Measurements from ENCODE around the gene PTP4A1.

The PTP4A1 gene

DNA sequence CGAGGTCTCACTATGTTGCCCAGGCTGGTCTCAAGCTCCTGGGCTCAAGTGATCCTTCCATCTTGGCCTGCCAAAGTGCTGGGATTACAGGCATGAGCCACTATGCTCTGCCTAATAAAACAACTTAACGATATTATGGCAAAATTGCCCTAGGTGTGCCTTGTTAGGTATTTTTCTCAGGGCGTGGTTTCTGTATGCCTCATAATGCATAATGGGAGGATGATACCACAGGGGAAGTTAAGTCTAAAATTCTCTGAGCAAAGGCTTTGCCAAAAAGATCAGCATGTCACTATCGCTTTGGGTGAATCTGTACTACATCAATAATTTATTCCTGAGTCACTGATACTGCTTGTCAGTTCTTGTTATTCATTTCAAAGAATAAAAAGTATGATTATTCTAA is 15.9 kb upstream of the PTP4A1 start:
- DNase-seq (ENCODE audit: low read depth): no peak

DNA sequence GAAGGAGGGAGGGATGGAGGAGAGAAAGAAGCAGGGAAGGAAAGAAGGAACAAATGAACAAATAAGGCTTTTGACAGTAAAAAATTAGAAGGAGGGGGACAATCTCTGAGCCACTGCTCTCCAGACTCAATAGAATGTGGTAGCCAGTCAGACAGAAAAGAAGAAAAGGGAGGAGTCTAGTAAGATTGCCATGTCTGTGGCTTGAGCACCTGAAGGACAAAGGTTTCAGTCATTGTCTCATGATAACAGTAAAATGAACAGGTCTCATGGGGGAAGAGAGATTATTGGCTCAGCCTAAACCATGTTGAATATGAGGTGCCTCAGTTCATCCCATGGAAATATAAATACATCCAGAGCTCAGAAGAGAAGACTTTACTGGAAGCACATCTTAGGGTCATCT is 14.0 kb upstream of the PTP4A1 start:
- DNase-seq (ENCODE audit: low read depth): no peak

DNA sequence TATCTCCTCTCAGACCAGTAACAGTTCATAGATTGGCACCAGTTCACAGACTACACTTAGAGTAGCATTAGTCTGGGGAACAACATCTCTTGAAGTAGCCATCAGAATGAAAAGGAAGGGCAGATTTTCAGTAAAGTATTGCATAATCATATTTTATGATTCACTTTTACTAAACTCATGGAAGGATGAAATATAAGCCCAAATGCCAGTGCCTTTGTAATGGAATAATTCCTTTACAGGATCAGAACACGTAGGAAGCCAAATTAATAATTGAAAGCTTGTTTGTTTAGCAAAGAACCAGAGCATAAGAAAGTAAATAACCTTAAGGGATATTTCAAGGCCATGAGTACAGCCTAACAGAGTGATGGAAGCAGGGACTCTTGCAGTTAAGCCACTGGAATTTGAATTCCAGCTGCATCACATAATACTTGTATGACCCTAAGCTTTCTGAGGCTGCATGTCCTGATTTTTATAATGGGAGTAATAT is 11.4 kb upstream of the PTP4A1 start:
- no peak for DNase-seq (ENCODE audit: low read depth)

DNA sequence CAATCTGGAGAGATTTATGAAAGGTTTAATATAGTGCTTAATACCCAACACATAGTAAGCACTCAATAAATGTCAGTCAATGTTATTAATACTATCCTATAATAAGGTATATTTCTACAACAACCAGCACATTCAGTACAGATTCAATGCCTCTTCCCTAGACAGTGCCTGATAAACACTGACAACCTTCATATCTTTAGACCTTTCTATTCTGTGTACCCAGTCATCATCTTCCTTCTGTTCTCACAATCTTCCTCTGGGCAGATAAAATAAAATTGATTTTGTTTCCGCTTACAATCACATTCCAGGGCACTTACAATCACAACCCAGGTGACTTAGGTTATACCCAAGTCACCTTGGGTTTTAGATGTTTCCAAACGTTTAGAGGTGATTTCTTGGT is 11.0 kb upstream of the PTP4A1 start:
- no peak for DNase-seq (ENCODE audit: low read depth)

DNA sequence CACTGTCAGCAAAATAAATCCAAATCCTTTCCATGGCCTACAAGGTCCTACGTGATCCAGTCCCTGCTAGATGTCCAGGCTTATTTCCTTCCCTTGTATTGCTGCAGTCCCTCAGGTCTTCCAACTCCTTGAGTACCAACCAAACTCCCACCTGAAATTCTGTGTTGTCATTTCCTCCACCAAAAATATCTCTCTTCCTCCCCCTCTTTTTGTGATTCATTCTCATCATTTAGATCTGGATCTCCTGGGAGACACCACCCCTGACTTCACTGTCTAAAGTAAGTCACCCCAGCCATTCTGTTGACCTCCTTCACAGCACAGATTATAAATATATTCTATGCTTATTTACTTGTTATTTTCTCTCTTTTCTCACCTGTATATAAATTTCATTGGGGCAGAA is 9.0 kb upstream of the PTP4A1 start:
- no peak for DNase-seq (ENCODE audit: low read depth)

DNA sequence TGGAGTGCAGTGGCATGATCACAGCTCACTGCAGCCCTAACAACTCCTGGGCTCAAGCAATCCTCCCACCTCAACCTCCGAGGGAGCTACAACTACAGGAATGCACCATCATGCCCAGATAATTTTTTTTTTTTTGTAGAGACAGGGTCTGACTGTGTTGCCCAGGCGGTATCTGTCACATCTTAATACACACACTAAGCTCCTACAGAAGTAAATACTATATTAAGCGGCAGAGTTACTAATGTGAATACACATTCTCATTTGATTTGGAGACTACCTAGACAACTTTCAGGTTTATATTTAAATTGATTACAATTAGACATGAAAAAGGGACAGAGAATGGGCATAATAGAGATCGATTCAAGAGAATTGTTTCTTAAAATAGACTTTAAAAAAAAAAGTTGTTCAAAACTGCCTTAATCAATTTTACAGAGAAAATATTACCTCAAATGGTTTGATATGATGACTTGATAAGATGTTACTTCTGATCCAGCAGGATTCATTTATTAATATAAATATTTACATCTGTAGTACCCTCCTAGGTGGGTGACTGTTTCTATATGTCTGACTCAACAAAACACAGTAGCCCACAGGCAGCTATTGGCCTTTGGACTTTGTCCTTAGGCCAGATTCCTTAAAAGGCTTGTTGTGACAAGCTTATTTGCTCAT is 7.1 kb upstream of the PTP4A1 start:
- DNase-seq (ENCODE audit: low read depth): no peak

DNA sequence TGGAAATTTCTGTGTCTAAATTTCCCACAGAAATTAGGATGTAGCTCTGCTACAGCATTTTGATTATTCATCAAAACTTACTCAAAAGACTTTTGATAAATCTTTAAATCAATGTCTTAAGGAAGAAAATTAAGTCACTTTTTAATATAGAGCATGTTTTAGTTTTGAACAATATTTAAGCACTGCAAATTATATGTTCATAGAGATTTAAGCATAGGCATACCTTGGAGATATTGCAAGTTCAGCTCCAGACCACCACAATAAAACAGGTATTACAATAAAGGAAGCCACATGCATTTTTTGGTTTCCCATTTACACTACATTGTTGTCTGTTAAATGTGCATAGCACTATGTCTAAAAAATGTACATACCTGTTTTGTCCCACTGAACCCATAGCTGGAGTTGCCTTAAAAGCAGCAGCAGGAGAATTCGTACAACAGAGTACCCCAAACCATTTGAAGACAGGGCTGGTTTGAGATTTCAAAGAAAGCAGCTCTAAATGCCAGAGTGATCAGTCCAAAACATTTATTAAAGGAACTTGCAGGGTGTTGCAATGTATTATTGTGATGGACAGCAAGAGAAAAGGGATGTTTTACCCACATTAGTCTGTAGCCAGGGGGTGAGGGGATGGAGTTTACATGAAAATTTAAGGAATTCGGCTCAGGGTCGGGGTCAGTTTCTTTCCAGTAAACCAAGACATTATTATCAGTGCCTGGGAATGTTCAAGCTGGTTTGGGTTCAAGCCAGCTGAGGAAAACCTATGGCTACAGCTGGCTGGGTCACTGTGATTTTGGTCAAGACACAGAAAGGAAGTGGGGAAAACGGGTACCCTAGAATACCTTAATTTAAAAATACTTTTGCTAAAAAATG is 6.3 kb upstream of the PTP4A1 start:
- no peak for DNase-seq (ENCODE audit: low read depth)

DNA sequence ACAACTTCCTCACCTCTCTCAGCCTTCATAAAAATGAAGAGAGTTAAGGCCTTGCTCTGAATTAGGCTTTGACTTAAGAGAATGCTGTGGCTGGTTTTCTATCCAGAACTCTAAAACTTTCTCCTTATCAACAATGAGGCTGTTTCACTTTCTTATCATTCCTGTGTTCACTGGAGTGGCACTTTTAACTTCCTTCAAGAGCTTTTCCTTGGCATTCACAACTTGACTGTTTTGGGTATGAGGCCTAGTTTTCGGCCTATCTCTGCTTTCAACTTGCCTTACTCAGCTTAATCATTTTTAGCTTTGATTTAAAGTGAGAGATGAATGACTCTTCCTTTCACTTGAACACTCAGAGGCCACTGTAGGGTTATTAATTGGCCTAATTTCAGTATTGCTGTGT is 4.3 kb upstream of the PTP4A1 start:
- DNase-seq (ENCODE audit: low read depth): no peak

DNA sequence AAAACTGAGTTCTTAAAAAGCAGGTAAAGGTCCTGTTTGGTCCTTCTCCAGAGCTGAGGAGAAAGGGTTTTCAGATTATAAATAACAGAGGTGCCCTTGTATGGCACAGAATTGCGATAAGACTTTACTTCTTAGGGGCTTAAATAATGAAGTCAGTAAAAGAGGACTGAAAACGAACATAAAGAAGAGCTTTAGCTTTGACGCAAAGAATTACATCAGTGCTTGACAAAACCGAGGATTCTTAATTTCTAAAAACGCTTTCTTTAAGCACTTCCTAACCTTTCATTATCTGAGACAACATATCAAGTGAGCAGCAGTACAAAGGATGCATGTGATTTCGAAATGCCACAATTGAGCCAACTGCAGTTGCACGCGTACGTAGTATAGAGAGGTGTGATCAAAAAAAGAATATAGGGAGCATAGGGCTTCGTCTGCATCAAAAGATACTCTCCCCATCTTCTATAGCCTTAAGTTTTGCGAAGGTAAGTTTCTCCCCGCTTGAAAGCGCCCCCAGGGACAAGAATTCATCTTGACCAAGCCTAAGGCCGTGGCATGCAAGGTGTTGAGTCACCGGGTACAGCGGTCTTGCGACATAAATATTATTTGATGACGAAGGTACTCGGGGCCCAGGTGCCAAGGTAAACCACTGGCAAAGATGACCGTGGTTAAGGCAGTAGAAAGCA is 778 bp upstream of the PTP4A1 start:
- no peak for DNase-seq (ENCODE audit: low read depth)

DNA sequence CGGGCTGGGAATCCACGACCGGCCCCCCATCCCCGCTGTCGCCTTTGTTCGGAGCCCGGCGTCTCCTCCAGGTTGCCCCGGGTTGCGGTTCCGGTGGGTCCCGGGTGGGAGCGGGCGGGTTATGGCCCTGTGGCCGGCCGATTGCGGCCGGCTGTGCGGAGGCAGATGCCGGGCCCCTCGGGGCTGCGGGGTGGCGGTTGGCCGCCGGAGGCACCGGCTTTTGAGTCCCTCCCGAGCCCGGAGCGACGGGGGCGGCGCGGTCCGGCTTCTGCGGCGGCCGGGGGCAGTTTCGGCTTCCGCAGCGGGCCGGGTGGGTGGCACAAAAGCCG is 431 bp downstream of the PTP4A1 start:
- no peak for DNase-seq (ENCODE audit: low read depth)

DNA sequence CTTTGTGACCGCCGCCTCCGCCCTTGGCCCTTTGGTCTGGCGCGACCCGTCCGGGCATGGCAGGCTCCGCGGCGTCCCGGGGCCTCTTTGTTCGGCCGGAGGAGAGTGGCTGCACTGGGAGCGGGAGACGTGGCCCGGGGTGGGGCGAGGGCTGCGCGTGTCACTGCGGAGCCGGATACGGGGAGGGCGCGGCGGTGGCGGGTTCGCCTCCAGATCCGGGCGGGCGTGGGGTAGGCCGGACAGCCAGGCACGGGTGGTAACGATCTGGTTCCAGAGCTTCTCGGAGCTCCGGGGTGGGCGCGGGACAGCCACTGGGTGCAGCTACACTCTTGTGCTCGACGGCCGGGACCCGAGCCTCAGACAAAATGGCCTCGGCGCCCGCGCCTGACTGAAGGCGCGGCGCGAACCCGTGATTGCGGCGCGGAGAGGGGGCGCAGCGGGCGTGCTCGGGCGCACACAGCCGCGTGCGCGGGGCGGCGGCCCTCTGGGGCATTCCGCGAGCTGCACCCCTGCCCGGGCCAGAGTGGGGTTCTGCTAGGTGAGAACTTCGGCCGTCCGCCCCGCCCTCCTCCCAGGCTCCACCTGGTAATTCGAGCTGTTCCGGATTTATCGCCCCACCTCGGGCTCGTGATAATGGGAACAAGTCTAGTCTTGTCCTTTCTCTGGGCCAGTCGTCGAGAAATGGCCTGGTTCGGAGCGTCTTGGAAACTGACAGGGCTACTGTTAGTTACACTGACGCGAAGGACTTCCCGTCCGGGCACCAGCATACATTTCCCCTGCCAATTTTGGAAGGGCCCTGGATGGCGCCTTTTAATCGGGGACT is 1.0 kb downstream of the PTP4A1 start:
- DNase-seq (ENCODE audit: low read depth): peak; percentile 44

DNA sequence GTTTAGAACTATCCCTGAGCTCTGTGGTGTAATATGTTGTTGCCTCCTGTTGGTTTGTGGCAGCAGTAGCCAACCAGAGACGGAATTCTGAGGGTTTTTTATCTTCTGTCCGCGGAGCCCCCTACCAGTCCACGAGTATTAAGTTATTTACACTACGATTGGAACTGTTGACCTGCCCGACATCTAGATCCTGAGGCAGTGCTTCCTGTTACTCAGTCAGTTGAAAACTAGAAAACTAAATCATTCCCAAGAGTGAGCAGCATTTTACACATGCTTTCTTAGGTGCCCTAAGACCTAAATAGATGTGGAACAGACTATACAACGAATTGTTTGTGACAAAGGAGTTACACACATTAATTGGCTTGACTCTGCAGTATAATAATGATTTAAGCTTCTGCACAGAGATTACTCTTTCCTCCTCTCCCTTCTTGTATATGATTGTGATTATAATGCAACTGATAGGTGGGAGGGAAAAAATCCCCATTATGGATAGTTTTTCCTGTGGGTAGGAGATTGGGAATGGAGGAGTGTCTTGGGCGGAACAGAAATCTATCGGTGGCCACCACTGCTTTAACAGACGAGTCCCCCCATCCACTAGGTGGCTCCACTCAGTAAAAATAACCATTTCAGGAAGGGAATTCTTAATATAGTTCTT is 1.7 kb downstream of the PTP4A1 start:
- DNase-seq (ENCODE audit: low read depth): peak; percentile 32

DNA sequence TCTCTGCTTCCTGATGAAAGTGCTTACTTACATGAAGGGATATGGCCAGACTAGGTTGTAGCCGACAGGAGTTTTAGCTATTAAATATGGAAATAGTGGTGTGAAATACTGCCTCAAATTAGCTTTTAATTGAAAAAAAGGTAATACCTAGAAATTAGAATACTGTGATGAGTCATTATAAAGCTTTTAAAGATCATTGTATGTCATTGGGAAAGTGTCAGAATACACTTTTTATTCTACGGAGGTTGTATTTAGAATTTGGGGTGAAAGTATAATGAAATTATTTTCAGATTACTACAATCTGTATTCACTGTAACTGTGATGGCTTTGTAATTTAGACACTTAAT is 2.2 kb downstream of the PTP4A1 start:
- DNase-seq (ENCODE audit: low read depth): no peak

DNA sequence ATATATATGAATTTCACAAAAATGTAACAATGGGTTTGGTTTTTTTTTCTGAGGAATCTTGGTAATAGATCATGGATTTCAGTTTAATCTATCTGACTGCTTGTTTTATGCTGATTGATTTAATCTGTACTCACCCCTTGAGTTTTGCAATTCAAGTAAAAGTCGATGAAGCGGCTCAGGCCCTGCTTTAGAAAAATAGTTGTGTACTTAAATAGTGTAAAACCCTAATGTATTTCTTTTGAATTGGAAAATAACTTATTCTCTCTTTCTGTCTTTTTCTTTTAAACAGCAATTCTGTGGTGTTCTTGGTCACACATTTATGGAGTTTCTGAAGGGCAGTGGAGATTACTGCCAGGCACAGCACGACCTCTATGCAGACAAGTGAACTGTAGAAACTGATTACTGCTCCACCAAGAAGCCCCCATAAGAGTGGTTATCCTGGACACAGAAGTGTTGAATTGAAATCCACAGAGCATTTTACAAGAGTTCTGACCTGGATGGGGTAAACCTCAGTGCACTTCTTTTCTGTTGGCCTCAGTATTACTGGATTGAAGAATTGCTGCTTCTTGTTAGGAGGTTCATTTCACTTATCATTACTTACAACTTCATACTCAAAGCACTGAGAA is 4.0 kb downstream of the PTP4A1 start:
- no peak for DNase-seq (ENCODE audit: low read depth)

DNA sequence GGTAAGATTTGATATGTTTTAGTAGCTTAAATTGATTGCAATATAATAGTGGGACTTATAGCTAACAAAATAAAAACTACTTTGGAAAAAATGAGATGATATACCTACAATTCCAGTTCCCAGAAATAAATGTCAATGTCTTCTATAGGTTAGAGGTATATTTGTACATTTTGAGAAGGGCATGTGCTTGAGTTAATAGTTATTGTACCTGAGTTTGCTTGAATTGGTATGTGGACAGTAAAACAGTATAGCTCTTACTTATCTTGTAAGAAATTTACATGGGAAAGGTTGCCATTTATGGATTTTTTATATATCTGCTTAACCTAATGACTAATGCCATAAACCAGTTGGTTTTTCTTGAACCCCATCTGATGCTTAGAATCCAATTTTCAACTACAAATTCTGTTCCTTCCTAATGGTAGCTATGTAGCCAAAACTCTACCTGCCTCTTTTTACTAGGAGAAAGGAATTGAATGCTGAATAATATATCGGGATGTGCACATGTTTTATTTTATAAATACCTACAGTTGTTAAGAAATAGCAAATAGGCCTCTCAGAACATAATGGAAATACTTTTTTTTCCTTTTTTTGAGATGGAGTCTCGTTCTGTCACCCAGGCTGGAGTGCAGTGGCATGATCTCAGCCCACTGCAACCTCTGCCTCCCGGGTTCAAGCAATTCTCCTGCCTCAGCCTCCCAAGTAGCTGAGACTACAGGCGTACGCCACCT is 4.9 kb downstream of the PTP4A1 start:
- no peak for DNase-seq (ENCODE audit: low read depth)

DNA sequence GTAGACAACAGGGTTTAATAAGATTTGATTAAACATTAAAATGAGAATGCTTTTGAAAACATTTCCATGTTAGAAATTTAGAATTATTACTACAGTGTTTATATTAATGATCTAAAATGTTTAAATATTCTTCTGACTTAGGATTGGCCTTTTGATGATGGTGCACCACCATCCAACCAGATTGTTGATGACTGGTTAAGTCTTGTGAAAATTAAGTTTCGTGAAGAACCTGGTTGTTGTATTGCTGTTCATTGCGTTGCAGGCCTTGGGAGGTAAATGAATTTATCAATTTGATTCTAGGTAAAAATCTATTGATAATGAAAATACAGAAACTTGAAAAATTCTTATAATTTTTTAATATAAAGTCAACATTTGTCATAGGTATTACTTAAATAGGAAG is 6.5 kb downstream of the PTP4A1 start:
- DNase-seq (ENCODE audit: low read depth): no peak

DNA sequence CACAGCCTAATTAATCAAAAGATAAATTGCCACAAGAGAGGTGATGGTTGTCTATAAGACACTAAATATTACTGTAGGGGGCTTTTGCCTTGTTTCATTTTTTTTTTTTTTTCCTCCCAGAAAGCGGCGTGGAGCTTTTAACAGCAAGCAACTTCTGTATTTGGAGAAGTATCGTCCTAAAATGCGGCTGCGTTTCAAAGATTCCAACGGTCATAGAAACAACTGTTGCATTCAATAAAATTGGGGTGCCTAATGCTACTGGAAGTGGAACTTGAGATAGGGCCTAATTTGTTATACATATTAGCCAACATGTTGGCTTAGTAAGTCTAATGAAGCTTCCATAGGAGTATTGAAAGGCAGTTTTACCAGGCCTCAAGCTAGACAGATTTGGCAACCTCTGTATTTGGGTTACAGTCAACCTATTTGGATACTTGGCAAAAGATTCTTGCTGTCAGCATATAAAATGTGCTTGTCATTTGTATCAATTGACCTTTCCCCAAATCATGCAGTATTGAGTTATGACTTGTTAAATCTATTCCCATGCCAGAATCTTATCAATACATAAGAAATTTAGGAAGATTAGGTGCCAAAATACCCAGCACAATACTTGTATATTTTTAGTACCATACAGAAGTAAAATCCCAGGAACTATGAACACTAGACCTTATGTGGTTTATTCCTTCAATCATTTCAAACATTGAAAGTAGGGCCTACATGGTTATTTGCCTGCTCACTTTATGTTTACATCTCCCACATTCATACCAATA is 7.8 kb downstream of the PTP4A1 start:
- DNase-seq (ENCODE audit: low read depth): no peak

DNA sequence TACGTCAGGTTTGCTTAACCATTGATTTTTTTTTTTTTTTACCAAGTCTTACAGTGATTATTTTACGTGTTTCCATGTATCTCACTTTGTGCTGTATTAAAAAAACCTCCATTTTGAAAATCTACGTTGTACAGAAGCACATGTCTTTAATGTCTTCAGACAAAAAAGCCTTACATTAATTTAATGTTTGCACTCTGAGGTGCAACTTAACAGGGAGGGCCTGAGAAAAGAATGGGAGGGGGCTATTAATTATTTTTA is 8.4 kb downstream of the PTP4A1 start:
- no peak for DNase-seq (ENCODE audit: low read depth)

DNA sequence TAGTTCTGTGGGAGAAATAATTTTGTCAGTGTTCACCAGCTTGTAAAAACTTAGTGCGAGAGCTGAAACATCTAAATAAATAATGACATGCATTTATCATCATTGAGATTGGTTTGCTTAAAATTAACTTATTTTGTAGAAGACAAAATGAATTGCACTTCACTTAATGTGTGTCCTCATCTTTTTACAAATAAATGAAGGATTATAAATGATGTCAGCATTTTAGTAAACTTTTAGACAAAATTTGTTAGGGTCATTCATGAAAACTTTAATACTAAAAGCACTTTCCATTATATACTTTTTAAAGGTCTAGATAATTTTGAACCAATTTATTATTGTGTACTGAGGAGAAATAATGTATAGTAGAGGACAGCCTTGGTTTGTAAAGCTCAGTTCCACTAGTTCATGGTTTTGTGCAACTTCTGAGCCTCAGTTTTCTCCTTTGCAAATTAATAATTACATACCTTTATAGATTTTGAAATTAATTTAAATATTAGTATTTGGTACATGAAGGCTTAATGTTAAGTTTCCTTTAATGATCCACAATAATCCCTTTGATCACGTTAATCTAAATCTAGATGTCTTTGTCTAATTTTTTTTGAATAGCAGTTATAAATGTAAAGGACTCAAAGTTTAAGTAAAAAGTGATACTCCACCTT is 9.2 kb downstream of the PTP4A1 start:
- no peak for DNase-seq (ENCODE audit: low read depth)
